C4-2B (cell line): ENCODE results near the gene SPDYE4.

ENCODE experiments used
- H3K27ac ChIP-seq: fragments of 450-650 bp; 2 replicates; pipeline ENCODE4 v1.5.1; 2017
- ZFX ChIP-seq: fragments of 450-650 bp; IDR thresholded peaks from 2 replicates; pipeline ENCODE4 v1.6.1; 2017
- TF ChIP-seq, protein P1 (sequence below): fragments of 450-650 bp; conservative IDR thresholded peaks from 2 replicates; pipeline ENCODE4 v1.5.1; 2017; ENCODE audit warnings: mild to moderate bottlenecking

The SPDYE4 gene

GRCh38 chr17:8736796-8737195 lies 21.6 kb downstream of the SPDYE4 start:
- no peak for TF ChIP-seq ZFX
- TF ChIP-seq, protein P1, sequence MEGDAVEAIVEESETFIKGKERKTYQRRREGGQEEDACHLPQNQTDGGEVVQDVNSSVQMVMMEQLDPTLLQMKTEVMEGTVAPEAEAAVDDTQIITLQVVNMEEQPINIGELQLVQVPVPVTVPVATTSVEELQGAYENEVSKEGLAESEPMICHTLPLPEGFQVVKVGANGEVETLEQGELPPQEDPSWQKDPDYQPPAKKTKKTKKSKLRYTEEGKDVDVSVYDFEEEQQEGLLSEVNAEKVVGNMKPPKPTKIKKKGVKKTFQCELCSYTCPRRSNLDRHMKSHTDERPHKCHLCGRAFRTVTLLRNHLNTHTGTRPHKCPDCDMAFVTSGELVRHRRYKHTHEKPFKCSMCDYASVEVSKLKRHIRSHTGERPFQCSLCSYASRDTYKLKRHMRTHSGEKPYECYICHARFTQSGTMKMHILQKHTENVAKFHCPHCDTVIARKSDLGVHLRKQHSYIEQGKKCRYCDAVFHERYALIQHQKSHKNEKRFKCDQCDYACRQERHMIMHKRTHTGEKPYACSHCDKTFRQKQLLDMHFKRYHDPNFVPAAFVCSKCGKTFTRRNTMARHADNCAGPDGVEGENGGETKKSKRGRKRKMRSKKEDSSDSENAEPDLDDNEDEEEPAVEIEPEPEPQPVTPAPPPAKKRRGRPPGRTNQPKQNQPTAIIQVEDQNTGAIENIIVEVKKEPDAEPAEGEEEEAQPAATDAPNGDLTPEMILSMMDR, result no peak
- H3K27ac ChIP-seq, result no peak overlapping the region

DNA sequence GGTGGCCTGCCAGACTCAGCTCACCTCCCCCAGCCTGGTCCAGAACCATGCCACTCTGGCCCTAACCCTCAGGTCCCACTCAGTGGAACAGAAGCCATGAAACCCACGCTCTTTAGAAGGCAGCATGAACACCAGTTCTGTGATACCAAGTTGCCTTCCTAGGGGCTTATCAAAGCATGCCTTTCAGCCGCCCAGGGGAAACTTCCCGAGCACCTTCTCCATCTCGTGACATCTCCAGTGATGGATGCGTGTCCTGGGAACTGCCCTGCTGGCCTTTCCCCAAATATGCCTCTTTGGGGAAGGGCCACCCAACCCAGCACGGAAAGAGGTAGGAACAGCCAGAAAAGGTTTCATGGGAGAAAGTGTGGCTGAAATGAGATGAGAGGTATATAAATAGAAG lies 22.0 kb downstream of the SPDYE4 start:
- H3K27ac ChIP-seq, result no peak overlapping the region
- TF ChIP-seq, protein P1, result no peak
- no peak for TF ChIP-seq ZFX

DNA sequence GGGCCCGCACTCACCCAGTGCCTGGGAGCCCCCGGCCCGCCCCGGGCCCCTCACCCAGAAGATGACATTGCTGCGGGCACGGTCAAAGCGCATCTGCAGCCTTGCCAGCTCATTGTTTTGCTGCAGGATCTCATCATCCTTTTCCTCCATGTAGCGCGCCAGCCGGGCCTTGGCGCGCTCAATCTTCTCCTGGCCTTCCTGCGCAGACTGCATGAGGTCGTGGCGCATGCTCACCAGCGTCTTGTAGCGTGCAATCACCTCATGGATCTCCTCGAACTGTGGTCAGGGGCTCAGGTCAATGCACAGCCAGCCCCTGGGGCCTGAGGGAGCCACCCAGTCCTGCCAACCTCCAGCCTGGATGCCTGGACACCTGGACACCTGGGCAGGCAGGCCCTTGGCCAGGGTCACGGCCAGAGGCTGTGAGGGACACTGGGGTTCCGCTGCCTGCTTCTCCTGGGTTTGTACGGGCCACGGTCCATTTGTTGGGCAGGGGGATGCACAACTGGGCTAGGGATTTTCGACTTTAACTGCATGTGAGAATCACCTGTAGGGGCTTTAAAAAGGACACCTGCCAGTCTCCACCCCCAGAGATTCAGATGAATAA lies 22.9 kb downstream of the SPDYE4 start:
- TF ChIP-seq, protein P1, result no peak
- TF ChIP-seq ZFX, result no peak
- H3K27ac ChIP-seq, result no peak overlapping the region

GRCh38 chr17:8734876-8735275 lies 23.5 kb downstream of the SPDYE4 start:
- TF ChIP-seq, protein P1, result no peak
- TF ChIP-seq ZFX, result no peak
- H3K27ac ChIP-seq, result no peak overlapping the region

DNA sequence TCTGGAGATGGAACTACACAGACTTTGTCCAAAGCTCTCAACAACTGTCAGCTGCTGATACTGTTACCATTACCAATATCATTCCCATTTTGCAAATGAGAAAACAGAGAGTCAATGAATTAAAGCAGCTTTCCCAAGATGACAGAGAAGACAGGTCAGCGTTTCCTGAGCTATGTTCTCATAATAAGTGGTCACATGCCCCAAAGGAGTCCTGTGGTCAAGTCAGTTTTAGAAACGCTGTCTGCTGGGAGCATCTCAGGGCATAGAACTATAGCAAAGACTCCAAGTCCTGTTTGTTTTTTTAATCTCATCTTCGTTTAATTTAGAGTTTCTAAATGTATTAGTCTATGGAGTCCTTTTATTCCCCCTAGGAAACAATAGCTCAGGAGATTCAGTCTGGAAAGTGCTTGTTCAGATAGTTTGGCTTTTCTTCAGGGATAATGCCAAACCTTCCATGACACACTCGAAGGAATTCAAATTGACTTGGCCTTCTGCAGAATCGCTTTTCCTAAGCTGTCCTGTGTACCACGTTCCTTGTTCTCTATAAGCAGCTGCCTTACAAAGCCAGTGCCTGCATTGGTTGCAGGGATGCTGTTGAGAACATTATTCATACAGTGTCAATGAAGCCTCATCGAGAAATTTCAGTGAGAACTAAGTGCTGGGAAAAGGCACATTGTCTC lies 25.8 kb downstream of the SPDYE4 start:
- no peak for TF ChIP-seq ZFX
- TF ChIP-seq, protein P1, result no peak
- H3K27ac ChIP-seq, result no peak overlapping the region

DNA sequence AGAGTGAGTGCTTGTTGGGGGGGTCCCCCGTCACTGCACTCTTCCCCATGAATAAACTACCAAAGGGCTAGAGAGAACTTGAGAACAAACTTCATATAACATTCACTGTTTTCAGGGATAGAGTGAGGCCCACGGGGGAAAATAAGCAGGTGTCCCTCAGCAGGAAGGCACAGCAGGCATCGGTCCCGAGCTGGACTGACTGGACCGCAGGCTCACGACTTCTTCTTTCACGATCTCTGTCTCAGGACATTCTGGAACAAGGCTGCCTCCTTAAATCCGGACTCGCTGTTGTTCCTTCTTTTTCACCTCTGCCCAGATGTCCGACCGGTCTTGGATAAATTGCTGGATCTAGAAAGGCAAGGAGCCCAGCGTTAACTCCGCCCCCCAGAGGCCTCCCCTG lies 28.5 kb downstream of the SPDYE4 start:
- no peak overlapping the region for H3K27ac ChIP-seq
- no peak for TF ChIP-seq ZFX
- TF ChIP-seq, protein P1, result no peak

DNA sequence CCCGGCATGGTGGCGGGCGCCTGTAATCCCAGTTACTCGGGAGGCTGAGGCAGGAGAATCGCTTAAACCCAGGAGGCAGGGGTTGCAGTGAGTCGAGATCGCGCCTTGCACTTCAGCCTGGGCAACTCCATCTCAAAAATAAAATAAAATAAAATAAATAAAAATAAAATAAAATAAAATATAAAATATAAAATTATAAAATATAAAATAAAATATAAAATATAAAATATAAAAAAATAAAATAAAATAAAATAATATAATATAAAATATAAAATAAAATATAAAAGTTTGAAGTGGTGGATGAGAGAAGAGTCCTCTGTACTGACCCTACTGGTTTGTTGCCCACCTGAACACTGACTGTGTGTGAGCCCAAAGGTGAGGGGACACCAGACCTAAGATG lies 28.9 kb downstream of the SPDYE4 start:
- TF ChIP-seq, protein P1, result no peak
- TF ChIP-seq ZFX, result no peak
- no peak overlapping the region for H3K27ac ChIP-seq
